Measurements from ENCODE around the gene SSR3.

The SSR3 gene

GRCh38 chr3:156539051-156539450 lies 15.9 kb downstream of the SSR3 start:
- TF ChIP-seq EZH2phosphoT487 (IDR thresholded peaks at IDR 0.05; ENCODE audit: low read length) (no peak), CTCF (IDR thresholded peaks at IDR 0.05; ENCODE audit: low read length) (no peak), EZH2 (optimal IDR thresholded peaks at IDR 0.05; ENCODE audit: low read depth, low read length) (no peak)
- Histone ChIP-seq H3K27ac (ENCODE audit: low read length) (no peak overlapping the region), H3K27me3 (replicated peaks; ENCODE audit: insufficient read depth, low read length) (no peaks in the 10 kb centered on the region), H3K4me1 (ENCODE audit: low read length) (no peaks in the 10 kb centered on the region), H3K9ac (ENCODE audit: low read length) (no peak overlapping the region), H3K79me2 (ENCODE audit: low read length) (peaks cover 12% of the 10 kb centered on the region), H2AFZ (ENCODE audit: low read length) (no peak overlapping the region), H3K4me3 (ENCODE audit: low read length) (no peak overlapping the region), H4K20me1 (ENCODE audit: insufficient read depth, low read length) (no peaks in the 10 kb centered on the region; the same call in 1 of the 2 replicates), H3K4me2 (ENCODE audit: low read depth, low read length) (no peak overlapping the region), H3K9me2 (replicated peaks; ENCODE audit: insufficient read depth, low read length) (no peaks in the 10 kb centered on the region), H3K36me3 (replicated peaks; ENCODE audit: insufficient read depth, low read length) (peaks cover 19% of the 10 kb centered on the region), H3F3A (ENCODE audit: insufficient read depth, low read length) (peaks cover 18% of the 10 kb centered on the region), H3K9me3 (replicated peaks; ENCODE audit: insufficient read depth, low read length) (no peaks in the 10 kb centered on the region)
- DNase-seq = no peak

- H3K9ac ChIP-seq (ENCODE audit: low read length) = no peak overlapping the region
- H3F3A ChIP-seq (ENCODE audit: insufficient read depth, low read length) = peaks cover 3% of the 10 kb centered on the region; the same call in 1 of the 2 replicates
- no peaks in the 10 kb centered on the region for H3K9me2 ChIP-seq (replicated peaks; ENCODE audit: insufficient read depth, low read length)
- no peaks in the 10 kb centered on the region for H3K9me3 ChIP-seq (replicated peaks; ENCODE audit: insufficient read depth, low read length)
- no peak overlapping the region for H2AFZ ChIP-seq (ENCODE audit: low read length)
- no peaks in the 10 kb centered on the region for H3K4me1 ChIP-seq (ENCODE audit: low read length)
- H3K27me3 ChIP-seq (replicated peaks; ENCODE audit: insufficient read depth, low read length) = no peaks in the 10 kb centered on the region
- H4K20me1 ChIP-seq (ENCODE audit: insufficient read depth, low read length) = no peaks in the 10 kb centered on the region
- H3K27ac ChIP-seq (ENCODE audit: low read length) = no peak overlapping the region
- no peak overlapping the region for H3K4me2 ChIP-seq (ENCODE audit: low read depth, low read length)
- H3K79me2 ChIP-seq (ENCODE audit: low read length) = no peaks in the 10 kb centered on the region
- no peak overlapping the region for H3K4me3 ChIP-seq (ENCODE audit: low read length)
- no peaks in the 10 kb centered on the region; the same call in 1 of the 2 replicates for H3K36me3 ChIP-seq (replicated peaks; ENCODE audit: insufficient read depth, low read length)
- TF ChIP-seq EZH2 (optimal IDR thresholded peaks at IDR 0.05; ENCODE audit: low read depth, low read length) (no peak), EZH2phosphoT487 (IDR thresholded peaks at IDR 0.05; ENCODE audit: low read length) (no peak), CTCF (IDR thresholded peaks at IDR 0.05; ENCODE audit: low read length) (no peak)
- DNase-seq = no peak
Measured at GRCh38 chr3:156536524-156537316, 18.2 kb downstream of the SSR3 start.

- Histone ChIP-seq H3K4me3 (ENCODE audit: low read length) (no peak overlapping the region), H3K27ac (ENCODE audit: low read length) (no peak overlapping the region), H3K9ac (ENCODE audit: low read length) (no peak overlapping the region), H3K27me3 (replicated peaks; ENCODE audit: insufficient read depth, low read length) (no peaks in the 10 kb centered on the region), H3K9me3 (replicated peaks; ENCODE audit: insufficient read depth, low read length) (no peaks in the 10 kb centered on the region), H2AFZ (ENCODE audit: low read length) (no peak overlapping the region), H3K4me2 (ENCODE audit: low read depth, low read length) (no peak overlapping the region), H3K9me2 (replicated peaks; ENCODE audit: insufficient read depth, low read length) (no peaks in the 10 kb centered on the region), H3K4me1 (ENCODE audit: low read length) (no peaks in the 10 kb centered on the region), H3K36me3 (replicated peaks; ENCODE audit: insufficient read depth, low read length) (no peaks in the 10 kb centered on the region), H3F3A (ENCODE audit: insufficient read depth, low read length) (no peaks in the 10 kb centered on the region), H3K79me2 (ENCODE audit: low read length) (no peaks in the 10 kb centered on the region), H4K20me1 (ENCODE audit: insufficient read depth, low read length) (no peaks in the 10 kb centered on the region)
- TF ChIP-seq EZH2 (optimal IDR thresholded peaks at IDR 0.05; ENCODE audit: low read depth, low read length) = no peak
- no peak for TF ChIP-seq CTCF (IDR thresholded peaks at IDR 0.05; ENCODE audit: low read length)
- no peak for TF ChIP-seq EZH2phosphoT487 (IDR thresholded peaks at IDR 0.05; ENCODE audit: low read length)
- DNase-seq = no peak
Measured at GRCh38 chr3:156535798-156536197, 19.1 kb downstream of the SSR3 start.
